Measurements from ENCODE around the gene AFAP1. TPM values are rescaled to one million over a fixed set of nuclear protein-coding genes. Genes with fewer than 3 reads are reported as not detected.

AFAP1 gene
- total and polyA plus RNA-seq, 2 of the 4 experiments (the other 2 are of a cell fraction), result 48.2 to 80.9 TPM

- no peak for TF ChIP-seq FOS (IDR thresholded peaks at IDR 0.05; ENCODE audit: low read depth, low read length)
Observed at GRCh38 chr4:7802093-7802726, 137.5 kb downstream of the AFAP1 start (continued).

DNA sequence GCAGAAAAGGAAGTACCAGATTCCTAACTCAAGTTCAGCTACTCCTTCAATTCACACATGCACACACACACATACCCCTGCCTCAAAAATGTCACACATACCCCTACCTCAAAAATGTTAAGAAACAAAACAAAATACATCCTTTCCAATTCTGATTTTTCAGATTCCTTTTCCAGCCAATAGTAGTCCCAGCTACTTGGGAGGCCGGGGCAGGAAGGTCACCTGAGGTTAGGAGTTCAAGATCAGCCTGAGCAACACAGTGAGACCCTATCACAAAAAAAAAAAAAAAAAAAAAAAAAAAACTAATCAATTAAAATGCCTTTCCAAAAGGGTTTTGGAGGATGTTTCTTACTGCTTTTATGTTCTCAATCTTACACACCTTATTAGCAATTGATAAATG is 138.0 kb downstream of the AFAP1 start:
- Histone ChIP-seq H3K27me3 (ENCODE audit: control insufficient read depth, insufficient read depth, low read length) (no peaks in the 10 kb centered on the region), H2AK9ac (replicated peaks; ENCODE audit: low read depth, low read length, poor library complexity) (no peak overlapping the region), H3K56ac (ENCODE audit: extremely low read depth, insufficient read depth, low read length) (no peak overlapping the region), H2BK15ac (ENCODE audit: low read depth, low read length) (no peak overlapping the region), H4K8ac (ENCODE audit: low read depth in 2 of 2, low read length in 2 of 2) (no peak overlapping the region), H3K4ac (ENCODE audit: low read depth, low read length) (no peak overlapping the region), H3K14ac (replicated peaks; ENCODE audit: low read depth, low read length) (no peak overlapping the region), H3K9me3 (ENCODE audit: control insufficient read depth, insufficient read depth, low read length) (no peaks in the 10 kb centered on the region), H2BK5ac (ENCODE audit: low read depth, low read length, poor library complexity, severe bottlenecking) (peak overlapping the region; percentile 16), H3K4me1 (ENCODE audit: control insufficient read depth, insufficient read depth, low read length) (peaks cover 19% of the 10 kb centered on the region), H2AFZ (replicated peaks; ENCODE audit: low read length, poor library complexity) (no peak overlapping the region), H3K4me3 (ENCODE audit: insufficient read depth, low read depth, low read length) (no peak overlapping the region), H3K36me3 (ENCODE audit: control insufficient read depth, insufficient read depth, low read length) (peaks cover 49% of the 10 kb centered on the region), H3K23ac (ENCODE audit: low read depth, low read length) (no peak overlapping the region), H3K79me1 (ENCODE audit: low read depth in 1 of 2, low read length in 2 of 2) (peaks cover 33 to 87% of the 10 kb centered on the region in 2 experiments), H4K20me1 (ENCODE audit: insufficient read depth, low read length) (no peaks in the 10 kb centered on the region), H2BK120ac (ENCODE audit: low read depth, low read length) (no peak overlapping the region), H3K4me2 (ENCODE audit: low read depth, low read length) (no peak overlapping the region), H2BK20ac (ENCODE audit: low read depth, low read length) (no peak overlapping the region), H2AK5ac (ENCODE audit: low read depth, low read length) (no peak overlapping the region), H4K91ac (ENCODE audit: insufficient read depth, low read depth, low read length) (no peak overlapping the region), H3K9ac (ENCODE audit: low read depth, low read length) (no peak overlapping the region), H3K27ac (ENCODE audit: insufficient read depth, low read length) (no peak overlapping the region), H3K9me1 (ENCODE audit: insufficient read depth, low read length) (peaks cover 9% of the 10 kb centered on the region), H3K18ac (ENCODE audit: low read depth, low read length) (no peak overlapping the region), H4K5ac (ENCODE audit: low read depth, low read length) (no peak overlapping the region)
- DNase-seq (no peak), ATAC-seq (ENCODE audit: low read depth) (no peak)
- ChIA-PET CTCF (interaction anchor here (0.6 to 1.6 kb wide), 10 partner anchors 10 to 136 kb away, joined by 3 to 7 read pairs (median 4); no protein-coding TSS in a partner anchor), POLR2A (ENCODE audit: unreplicated experiment) (no interaction called here)
- WGBS, 2 experiments (ENCODE audit: extremely low coverage in 2 of 2, insufficient read length in 1 of 2), result no CpG with 5 or more reads among the region's 1 CpG
- intact Hi-C loops (cut with micrococcal nuclease), result loop anchor here (2.0 kb wide), 1 partner anchor 127 kb away; no protein-coding TSS in a partner anchor
- BruUV-seq (replicated peaks), result no TSS peak
- dilution Hi-C loops (cut with HindIII; ENCODE audit: low sequenced_read_pairs, unreplicated experiment), result no loop called here
- TF ChIP-seq BHLHE40 (IDR thresholded peaks at IDR 0.05; ENCODE audit: low read depth, low read length), result no peak
- TF ChIP-seq RCOR1 (IDR thresholded peaks at IDR 0.05; ENCODE audit: insufficient replicate concordance, low read length), result no peak
- no peak for TF ChIP-seq RAD21 (IDR thresholded peaks at IDR 0.05; ENCODE audit: low read length)
- in situ Hi-C loops (cut with MboI; ENCODE audit: low sequenced_read_pairs), result no loop called here

Measured in IMR-90 (cell line).